GM19043 (cell line): Measurements from ENCODE around the gene PCBP4.

ENCODE experiments used
- ATAC-seq: cut with Tn5 transposase; IDR thresholded peaks from one replicate; pipeline ENCODE4 v1.9.1; 2021; ENCODE audit warnings: low read depth; ENCODE audit not compliant: unreplicated experiment

The PCBP4 gene

DNA sequence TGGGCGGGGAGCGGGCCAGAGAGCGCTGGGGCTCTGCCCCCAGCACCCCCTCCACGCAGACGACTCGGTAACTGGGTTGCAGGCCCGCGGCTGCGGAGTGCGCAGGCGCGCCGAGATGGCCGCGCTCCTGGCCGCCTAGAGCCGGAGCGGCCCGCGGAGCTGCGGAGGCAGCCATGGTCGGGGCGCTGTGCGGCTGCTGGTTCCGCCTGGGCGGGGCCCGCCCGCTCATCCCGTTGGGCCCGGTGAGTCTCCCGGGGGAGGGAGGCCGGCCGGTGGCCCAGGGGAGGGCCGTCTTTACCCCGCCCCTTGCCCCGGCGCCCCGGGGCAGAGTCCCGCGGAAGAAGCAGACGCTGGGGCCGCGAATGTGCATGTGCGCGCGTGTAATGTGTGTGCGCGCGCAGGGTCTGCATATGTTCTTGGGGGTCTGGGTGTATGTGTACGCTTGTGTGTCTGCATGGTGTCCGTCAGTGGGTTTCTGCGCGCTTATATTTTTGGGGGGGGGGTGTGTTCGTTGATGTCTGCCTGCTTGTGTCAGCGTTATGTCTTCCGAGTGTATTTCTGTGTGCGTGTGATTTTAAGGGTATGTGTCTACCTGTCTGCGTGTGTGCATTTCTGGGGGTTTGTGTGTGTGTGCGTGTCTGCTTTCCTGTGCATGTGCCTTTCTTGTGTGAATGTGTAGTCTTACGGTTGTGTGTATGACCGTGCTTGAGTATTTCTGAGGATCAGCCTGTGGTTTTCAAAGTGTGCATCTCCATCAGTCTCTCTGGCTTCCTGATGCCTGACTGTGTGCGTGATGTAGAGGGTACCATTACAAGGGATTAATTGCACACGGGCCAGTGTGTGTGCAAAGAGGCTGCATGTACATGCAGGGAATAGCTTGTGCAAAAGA lies 8.0 kb upstream of the PCBP4 start, which contains the start of gene ABHD14A:
Gene ABHD14A, plus strand, starts transcription at position 102 of the 889 bp plus-strand sequence. Its CDS starts 72 bp downstream, at position 174.
- peak; percentile 48 for ATAC-seq

DNA sequence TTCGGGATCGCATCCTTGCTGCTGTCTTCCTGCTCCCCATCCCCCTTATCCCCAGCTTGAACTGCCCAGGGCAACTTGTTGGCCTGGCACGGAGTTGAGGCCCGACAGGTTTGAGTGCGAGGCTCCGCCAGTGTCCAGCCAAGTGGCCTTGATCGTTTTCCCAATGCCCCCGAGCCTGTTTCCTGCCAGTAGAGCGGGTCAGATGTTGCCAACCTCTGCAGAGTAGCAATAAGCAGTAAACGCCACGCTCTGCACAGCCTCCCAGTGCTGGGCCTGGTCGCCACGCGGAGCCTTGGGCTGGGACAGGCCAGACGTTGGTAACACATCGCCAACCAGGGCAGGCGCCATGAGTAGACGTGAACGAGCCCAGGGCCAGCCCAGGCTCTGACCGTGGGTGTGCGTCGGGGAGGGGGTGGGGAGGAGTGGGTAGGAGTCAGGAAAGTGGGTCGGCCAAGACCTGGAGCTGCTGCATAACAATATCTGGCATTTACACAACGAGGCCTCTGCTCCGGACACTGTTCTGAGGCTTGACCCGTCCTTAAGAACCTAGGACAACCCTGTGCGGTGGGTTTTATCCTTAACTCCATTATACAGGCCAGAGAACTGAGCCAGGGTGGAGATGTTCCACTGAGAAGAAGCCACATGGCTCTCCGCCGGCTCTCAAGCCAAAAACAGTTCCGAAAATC lies 7.2 kb upstream of the PCBP4 start:
- ATAC-seq, result no peak

DNA sequence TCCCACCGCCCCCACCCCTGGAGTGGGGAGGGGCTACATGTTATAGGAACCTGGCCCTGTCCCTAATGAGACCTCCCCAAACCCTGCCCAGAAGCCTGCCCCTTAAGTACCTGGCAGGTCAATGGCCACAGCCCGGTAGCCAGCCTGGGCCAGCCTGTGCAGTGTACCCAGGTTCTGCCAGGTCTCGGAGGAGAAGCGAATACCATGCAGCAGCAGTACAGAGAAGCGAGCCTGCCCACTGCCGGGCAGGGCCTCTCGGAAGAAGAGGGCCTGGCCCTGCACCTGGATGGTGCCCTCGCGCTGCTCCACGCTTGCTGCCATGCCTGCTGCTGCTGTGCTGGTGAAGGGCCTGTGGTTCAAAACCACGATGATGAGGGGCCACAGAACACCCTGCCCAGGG lies 4.1 kb upstream of the PCBP4 start:
- no peak for ATAC-seq

DNA sequence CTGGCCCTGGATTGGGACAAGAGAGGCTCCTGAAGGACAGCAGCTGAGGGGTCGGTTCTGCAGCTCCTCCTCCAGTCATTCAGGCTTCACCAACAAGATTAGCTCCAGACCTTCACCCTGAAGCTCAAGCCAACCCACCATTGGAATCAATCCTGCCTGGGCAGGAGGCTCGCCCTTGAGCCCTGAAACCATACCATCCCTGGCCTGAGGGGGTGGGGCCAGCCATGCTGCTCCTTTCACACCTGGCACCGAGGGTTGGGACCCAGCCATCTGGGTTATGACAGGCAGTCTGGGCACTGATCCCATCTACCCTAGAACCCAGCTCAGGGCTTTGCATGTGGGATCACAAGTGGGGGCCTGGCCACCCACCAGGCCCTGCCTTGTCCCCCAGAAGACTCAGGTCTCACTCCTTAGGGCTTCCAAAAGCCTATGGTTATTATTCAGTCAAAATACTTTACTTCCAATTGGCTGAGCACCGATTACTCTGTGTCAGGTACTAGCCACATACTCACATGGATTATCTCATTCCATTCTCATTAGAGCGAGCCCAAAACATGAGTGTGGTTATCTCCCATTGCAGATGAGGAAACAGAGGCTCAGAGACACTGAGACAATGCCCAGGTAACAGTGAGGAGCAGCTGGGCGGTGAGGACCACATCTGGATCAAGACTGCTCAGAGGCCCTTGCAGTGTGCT lies 3.5 kb upstream of the PCBP4 start:
- ATAC-seq, result no peak

DNA sequence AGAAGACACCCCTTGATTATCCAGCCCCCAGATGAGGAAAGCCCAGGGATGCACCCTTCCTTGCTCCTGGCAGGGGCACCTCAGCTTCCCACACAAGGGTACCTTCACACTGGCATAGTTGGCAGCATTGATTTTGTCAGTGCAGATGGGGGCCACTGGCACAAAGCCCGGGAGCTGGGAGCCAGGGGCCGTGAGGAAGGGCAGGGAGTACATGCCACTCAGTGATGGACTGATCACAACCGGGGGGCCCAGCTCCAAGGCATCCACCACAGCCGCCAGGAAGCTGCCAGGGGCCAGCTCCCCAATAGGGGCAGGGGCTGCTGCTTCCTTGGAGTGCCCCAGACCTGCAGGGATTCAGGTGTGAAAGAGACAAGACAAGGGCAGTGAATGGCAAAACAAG lies 2.6 kb upstream of the PCBP4 start:
- ATAC-seq, result no peak

DNA sequence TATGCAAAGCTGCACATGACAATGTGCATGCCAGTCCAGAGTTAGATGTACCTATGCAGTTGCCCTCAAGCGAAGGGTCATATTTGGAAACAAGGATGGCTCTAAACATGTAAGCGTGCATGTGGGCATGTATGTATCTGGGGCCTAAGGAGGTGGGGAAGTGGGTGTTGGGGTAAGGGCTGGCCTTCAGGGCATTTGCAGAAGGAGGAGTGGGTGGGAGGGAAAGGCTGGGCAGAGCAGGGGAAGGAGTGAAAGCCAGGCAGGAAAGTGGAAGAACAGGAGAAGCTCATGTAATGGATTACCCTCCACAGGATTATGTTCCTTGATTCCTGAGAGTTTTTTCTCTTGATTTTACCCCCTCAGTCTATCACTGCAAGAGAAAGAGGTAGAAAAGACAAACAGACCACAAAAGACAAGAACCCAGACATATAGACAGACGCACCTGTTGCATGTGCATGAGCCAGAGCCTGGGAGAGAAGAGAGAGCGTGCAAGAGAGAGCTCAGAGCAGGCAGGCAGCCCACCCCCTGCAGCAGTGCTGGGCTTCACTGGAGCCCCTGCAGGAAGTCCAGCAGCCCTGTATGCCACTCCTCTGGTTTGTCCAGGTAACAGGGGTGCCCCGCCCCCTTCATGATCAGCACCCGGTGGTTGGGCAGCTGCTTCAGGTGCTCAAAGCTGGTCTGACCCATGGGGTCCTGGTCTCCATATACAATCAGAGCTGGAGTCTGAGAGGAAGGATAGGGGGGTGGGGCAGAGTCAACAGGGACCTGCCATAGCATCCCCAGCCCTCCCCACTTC lies 1.8 kb upstream of the PCBP4 start:
- ATAC-seq, result no peak

DNA sequence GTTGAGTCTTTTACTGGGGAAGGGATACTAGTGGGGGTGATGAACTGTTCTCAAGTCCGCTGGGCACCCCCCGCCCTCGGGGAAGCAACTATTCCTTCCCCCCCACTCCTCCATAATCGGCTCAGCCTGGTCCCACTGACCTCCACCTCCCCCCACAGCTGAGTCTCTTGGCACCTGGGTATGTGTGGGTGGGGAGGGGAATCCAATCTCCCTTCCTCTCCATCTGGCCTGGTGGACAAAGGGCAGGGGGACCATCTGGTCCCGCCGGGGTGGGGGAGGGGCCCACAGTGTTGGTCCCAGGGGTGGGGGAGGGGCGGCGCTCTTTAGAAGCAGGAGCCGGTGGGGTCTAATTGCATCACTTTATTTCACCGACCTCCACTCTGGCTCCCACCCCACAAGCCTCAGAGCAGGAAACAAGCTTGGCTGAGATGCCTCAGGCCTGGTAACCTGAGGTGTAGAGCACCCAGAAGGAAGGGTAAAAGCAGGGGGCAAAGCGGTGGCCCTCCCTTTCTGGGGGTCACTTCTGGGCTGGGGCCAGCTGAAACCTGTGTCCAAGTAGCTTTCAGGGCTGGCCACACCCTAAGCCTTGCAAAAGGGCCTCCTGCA lies 1.0 kb upstream of the PCBP4 start:
- no peak for ATAC-seq

DNA sequence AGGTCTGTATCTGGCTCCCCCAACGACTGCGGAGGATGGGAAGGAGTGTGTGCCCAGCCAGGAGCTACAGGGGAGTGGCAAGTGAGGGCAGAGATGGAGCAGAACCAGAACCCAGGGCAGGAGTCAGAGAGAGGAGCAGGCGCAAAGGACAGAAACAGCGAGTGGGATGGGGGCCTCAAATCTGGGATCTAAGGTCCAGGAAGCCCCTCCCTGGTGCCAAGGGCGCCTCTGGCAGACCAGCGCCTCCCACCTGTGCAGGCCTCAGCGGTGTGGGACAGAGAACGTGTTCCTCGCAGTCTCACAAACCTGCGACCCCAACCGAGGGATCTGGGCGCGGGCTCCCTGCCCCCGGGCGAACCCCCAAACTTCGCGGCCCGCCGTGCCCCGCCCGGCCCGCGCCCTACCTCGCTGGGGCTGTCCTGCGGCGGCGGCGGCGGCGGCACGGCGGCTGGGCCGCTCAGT lies 301 bp downstream of the PCBP4 start:
- ATAC-seq, result no peak

DNA sequence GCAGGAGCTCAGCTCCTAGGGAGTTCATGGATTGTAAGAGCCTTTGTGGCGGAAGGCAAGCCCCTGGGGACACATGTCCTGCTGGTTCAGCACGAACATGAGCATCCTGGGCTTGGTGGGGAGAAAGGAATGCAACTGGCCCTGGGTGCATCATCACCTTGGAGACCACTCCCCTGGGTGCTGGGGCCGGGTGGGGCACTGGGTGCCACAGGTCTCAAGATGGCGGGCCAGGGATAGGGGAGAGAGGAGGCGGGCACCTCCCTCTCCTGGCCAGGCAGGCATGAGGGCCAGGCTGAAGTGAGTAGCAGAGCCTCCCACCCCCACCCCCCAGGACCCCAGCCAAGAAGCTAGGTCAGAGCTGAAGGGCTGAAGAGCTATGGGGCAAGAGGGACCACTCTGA lies 768 bp downstream of the PCBP4 start:
- no peak for ATAC-seq

DNA sequence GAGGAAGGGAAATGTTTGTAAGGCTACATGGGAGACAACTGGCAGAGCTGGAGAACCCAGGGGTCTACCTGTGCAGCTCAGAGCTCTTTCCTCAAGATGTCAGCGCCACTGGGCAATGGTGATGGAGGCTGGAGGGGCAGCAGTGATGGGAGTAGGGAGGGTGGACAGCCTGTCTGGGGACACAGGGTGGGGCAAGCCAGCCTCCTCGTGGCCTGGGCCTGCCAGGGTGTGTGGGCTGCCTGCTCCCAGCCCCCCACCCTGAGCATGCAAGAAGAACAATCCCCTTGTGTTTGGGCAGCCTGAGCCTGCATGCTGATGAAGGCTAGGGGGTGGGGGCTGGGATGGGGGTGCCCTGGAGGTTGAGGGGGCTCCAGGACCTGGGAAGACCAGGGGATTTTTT lies 1.2 kb downstream of the PCBP4 start:
- no peak for ATAC-seq

DNA sequence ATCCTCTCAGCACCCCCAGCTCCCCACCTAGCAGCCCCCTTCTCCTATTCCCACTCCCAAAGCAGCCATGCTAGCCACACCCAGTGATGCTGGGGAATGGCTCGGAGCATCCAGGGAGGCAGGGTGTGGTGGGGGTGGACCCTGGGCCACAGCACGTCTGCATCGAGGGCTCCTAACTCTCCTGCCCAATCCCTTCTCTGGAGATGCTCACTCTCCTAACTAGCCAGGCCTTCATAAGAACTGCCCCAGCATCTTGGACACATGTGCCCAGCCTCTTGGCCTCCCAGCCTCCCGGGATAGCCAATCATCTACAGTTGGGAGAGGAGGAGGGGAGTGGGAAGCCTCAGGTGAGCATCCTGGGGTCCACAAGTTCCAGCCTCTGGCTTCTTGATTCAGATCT lies 2.7 kb downstream of the PCBP4 start:
- ATAC-seq, result no peak

DNA sequence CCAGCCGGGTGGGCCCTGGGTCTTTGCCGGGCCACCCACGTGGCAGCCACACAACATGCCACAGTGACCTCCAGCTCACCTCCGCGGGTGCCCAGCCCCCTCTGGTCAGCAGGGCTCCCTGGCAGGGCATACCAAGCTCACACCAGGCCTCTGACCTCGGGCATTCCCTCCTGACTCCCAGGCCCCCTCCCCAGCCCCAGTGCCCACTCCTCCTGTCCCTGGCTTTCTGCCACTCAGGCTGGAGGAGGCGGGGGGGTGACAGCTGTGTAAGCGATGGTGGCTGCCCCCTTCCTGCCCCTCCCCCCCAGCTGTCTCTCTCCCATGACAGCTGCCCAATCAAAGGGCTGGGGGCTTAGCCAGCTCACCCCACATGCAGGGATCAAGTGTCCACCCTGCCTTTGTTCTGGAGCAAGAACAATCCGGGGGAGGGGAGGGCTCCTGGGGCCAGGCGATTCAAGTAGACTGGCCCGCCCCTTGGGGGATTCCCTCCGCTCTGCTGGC lies 3.3 kb downstream of the PCBP4 start:
- no peak for ATAC-seq

DNA sequence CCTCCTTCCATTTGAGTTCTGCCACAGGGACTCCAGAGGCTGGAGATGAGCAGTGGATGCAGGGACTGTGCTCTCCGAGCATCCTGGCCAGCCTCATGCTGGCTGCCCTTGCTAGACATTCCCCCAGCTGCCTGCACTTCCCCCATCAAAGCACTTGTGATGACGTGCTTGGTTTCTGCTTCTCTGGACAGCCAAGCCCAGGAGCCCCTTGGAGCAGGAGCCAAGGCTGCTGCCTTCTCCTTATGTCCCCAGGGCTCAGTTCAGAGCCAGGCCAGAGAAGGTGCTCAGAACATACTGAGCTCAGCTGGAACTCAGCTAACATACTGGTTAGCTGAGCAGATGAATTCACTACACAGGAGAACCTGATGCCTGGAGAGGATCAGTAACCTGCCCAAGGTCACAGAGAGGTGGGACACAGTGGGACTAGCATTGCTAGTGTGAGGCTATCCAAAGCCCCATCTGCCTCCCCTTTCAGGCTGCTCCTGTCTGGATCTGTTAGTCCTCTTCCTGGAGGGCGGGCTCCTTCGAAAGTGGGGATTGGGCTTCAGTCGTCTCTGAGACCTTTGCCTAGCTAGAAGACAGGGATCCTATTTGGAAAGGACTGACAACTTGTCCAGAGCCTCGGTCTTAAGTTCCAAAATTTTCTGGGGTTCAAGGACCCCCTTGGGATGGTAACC lies 4.3 kb downstream of the PCBP4 start:
- ATAC-seq, result no peak

DNA sequence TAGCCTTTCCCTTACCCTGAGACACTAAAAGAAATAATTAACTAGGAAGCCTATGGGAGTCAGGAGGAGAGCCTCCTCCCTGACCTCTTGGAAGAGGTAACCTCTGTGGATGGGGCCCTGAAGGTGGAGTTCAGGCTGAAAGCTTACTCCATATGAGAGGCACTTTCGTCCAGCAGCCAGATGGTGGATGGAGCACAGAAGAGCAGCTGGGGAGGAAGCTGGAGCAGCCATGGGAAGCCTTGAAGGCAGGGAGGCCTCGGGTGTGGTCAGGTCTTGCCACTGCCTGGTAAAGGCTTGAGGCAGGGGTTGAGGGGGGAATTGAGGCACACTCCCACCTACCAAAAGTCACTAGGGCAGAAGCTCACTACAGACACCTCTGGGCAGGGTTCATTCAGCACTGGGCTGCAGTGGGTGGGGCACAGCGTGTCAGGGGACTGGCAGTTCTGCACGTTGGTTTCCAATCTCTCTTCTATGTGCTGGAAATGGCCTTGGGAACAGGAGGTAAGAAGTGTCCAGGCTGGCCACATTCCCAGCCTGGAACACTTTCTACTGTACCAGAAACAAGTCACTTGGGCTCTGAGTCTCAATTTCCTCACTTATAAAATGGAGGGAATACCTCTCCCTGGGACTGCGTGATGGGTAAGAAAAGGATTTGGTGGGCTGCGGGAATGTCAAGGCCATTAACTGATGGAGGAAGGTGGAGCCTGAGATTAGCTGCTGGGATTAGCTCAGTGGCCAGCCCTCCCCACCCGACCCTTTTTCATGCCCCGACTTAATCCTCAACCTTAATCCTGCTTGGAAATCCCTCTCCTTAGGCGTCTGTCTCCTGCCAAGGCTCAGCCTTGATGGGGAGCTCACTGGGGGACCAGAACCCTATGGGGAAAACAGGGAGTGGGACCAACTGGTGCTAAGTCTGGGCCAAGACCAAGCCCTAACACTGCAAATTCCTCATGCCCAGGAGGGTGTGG lies 5.4 kb downstream of the PCBP4 start:
- no peak for ATAC-seq

DNA sequence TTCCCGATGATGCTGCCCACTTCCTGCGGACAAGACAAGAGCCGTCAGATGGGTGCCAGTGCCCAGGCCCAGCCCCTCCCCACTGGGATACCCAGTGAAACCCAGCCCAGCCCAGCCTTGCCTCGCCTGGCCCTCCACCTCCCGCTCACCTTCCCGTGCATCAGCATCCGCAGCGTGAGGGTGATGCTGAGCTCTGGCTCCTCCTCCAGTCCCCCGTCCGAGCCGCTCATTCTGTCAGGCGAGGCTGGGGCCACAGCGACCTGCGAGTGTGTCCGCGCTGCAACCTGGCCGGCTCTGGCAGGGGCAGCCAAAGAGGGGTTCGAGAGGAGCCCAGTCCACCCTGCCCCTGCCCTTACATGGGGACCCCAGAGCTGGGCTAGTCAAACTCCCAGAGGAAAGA lies 6.2 kb downstream of the PCBP4 start:
- ATAC-seq, result no peak

DNA sequence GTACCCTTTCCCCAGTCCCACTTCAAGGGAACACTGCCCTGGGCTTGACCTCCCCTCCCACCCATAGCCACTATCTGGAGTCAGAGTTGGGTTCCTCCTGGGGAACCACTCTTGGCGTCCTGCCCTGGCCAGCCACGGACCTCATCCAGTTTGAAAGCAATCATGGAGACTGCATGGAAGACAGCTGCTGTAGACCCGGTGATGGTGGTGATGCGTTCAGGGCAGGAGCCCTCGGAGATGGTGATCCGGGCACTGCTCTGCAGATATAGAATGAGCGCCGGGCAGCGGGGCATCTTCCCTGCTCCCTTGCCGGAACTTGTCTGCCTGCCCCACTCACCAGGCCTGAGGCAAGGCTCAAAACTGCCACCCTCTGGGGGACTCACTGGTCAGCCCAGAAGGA lies 6.9 kb downstream of the PCBP4 start:
- ATAC-seq, result no peak

DNA sequence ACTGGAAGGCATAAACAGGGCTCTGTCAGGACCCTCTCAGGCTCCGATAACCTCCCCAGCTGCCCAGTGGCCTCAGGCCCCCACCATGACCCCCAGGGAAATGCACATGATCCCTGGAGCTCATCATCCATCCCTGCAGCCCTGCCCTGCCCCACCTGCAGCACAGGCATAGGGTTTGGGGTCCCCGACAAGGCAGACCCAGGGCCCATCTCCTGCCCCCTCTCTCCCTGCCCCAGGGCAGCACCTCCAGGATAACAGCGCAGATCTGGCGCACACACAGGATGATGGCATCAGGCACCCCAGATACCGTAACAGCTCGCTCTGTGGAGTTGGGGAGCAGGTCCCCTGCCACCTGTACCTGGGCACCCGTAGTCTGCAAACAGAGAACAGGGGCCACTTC lies 7.6 kb downstream of the PCBP4 start:
- no peak for ATAC-seq
